SH-SY5Y (cell line): ENCODE results near the gene PSMD9.

Source experiments
- GATA2 ChIP-seq: IDR thresholded peaks from 2 replicates; pipeline ENCODE4 v1.6.1; 2011; ENCODE audit warnings: mild to moderate bottlenecking, low read depth, low read length
- GATA3 ChIP-seq: IDR thresholded peaks from 2 replicates; pipeline ENCODE4 v1.6.1; 2011; ENCODE audit warnings: low read depth, mild to moderate bottlenecking, low read length, moderate library complexity

DNA sequence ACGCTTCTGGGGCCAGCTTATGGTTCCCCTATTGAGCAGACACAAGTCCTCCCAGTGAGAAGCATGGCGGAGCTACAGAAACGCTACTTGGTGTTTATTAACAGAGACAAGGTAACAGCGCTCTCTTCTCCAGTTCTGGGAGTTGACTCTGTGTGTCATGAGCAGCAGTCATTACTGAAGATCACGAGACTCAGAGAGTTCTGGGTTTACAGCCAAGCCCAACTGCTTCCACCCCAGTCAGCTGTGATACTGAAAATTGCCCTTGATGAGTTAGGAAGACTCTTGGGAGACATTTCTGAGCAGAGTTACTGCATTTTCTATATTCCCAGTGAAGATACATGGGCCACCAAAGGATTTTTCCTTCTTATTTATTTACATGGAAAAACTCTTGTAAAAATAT is 78.4 kb downstream of the PSMD9 start:
- TF ChIP-seq GATA3 = no peak
- no peak for TF ChIP-seq GATA2
